ENCODE data around the gene RANBP1.

Gene RANBP1

GRCh38 chr22:20152464-20152890 lies 36.6 kb downstream of the RANBP1 start:
- no peak for TF ChIP-seq CTCF (conservative IDR thresholded peaks at IDR 0.05; ENCODE audit: low read length)
- DNase-seq (ENCODE audit: low read depth) = no peak
- H3K4me3 ChIP-seq (ENCODE audit: low read length) = no peak overlapping the region

- no peak overlapping the region for H3K4me3 ChIP-seq (ENCODE audit: low read length)
- DNase-seq (ENCODE audit: low read depth) = no peak
- TF ChIP-seq CTCF (conservative IDR thresholded peaks at IDR 0.05; ENCODE audit: low read length) = no peak
These were observed 38.0 kb downstream of the RANBP1 start for GRCh38 chr22:20153945-20154344.

GRCh38 chr22:20154602-20155187 lies 38.8 kb downstream of the RANBP1 start:
- DNase-seq (ENCODE audit: low read depth) = no peak

GRCh38 chr22:20155330-20156041 lies 39.6 kb downstream of the RANBP1 start:
- DNase-seq (ENCODE audit: low read depth) = peak; percentile 59
- TF ChIP-seq CTCF (conservative IDR thresholded peaks at IDR 0.05; ENCODE audit: low read length) = no peak
- peak overlapping the region; percentile 41 for H3K4me3 ChIP-seq (ENCODE audit: low read length)

More at GRCh38 chr22:20154602-20155187, 38.8 kb downstream of the RANBP1 start:
- no peak for TF ChIP-seq CTCF (conservative IDR thresholded peaks at IDR 0.05; ENCODE audit: low read length)
- peak overlapping the region; percentile 41 for H3K4me3 ChIP-seq (ENCODE audit: low read length)

GRCh38 chr22:20156042-20156389 lies 40.1 kb downstream of the RANBP1 start:
- no peak for DNase-seq (ENCODE audit: low read depth)
- H3K4me3 ChIP-seq (ENCODE audit: low read length) = no peak overlapping the region
- no peak for TF ChIP-seq CTCF (conservative IDR thresholded peaks at IDR 0.05; ENCODE audit: low read length)

- DNase-seq (ENCODE audit: low read depth) = peak; percentile 63
- TF ChIP-seq CTCF (conservative IDR thresholded peaks at IDR 0.05; ENCODE audit: low read length) = peak; percentile 95
- H3K4me3 ChIP-seq (ENCODE audit: low read length) = no peak overlapping the region
These were observed 40.9 kb downstream of the RANBP1 start for GRCh38 chr22:20156611-20157429.
